Hepatocyte (in vitro differentiated cells): ENCODE data around the gene AZIN2. TPM values are rescaled to one million over a fixed set of nuclear protein-coding genes. Genes with fewer than 3 reads are reported as not detected.

ENCODE experiments used
- DNase-seq: peaks from one replicate; pipeline ENCODE4 v3.0.0-alpha.2; 2016; ENCODE audit warnings: low spot score
- H2AFZ ChIP-seq: fragments of 200-600 bp; sonication (generic); 2 replicates; pipeline ENCODE4 v1.6.0; 2016; ENCODE audit warnings: antibody characterized with exemption, mild to moderate bottlenecking
- H3K27ac ChIP-seq: fragments of 200-600 bp; sonication (generic); 2 replicates; pipeline ENCODE4 v1.5.1; 2016; ENCODE audit warnings: mild to moderate bottlenecking
- H3K27me3 ChIP-seq: fragments of 200-600 bp; sonication (generic); 2 replicates; pipeline ENCODE4 v1.6.1; 2016
- H3K36me3 ChIP-seq: fragments of 200-600 bp; sonication (generic); replicated peaks from 2 replicates; pipeline ENCODE4 v1.5.1; 2016; ENCODE audit warnings: low read depth; ENCODE audit not compliant: insufficient read depth
- H3K4me1 ChIP-seq: fragments of 200-600 bp; sonication (generic); 2 replicates; pipeline ENCODE4 v1.5.1; 2016; ENCODE audit warnings: mild to moderate bottlenecking, moderate library complexity; ENCODE audit not compliant: insufficient read depth
- H3K4me2 ChIP-seq: fragments of 200-600 bp; sonication (generic); 2 replicates; pipeline ENCODE4 v1.6.0; 2016
- H3K4me3 ChIP-seq: fragments of 200-600 bp; sonication (generic); 2 replicates; pipeline ENCODE4 v1.5.1; 2016; ENCODE audit warnings: mild to moderate bottlenecking
- H3K79me2 ChIP-seq: fragments of 200-600 bp; sonication (generic); 2 replicates; pipeline ENCODE4 v1.6.0; 2017; ENCODE audit warnings: mild to moderate bottlenecking
- H3K9me2 ChIP-seq: fragments of 200-600 bp; sonication (generic); replicated peaks from 2 replicates; pipeline ENCODE4 v1.6.0; 2017; ENCODE audit warnings: mild to moderate bottlenecking; ENCODE audit not compliant: insufficient read depth
- H3K9me3 ChIP-seq: fragments of 200-600 bp; sonication (generic); 2 replicates; pipeline ENCODE4 v1.5.1; 2016; ENCODE audit warnings: low read depth, mild to moderate bottlenecking
- H4K20me1 ChIP-seq: fragments of 200-600 bp; sonication (generic); 2 replicates; pipeline ENCODE4 v1.6.0; 2016; ENCODE audit warnings: mild to moderate bottlenecking; ENCODE audit not compliant: insufficient read depth, poor library complexity, severe bottlenecking
- CTCF ChIP-seq: fragments of 200-600 bp; sonication (generic); IDR thresholded peaks from 2 replicates; pipeline ENCODE4 v1.5.1; 2016; ENCODE audit warnings: antibody characterized with exemption, mild to moderate bottlenecking; ENCODE audit not compliant: poor library complexity
- EZH2 ChIP-seq: fragments of 200-600 bp; sonication (generic); IDR thresholded peaks from 2 replicates; pipeline ENCODE4 v1.6.1; 2016; ENCODE audit warnings: antibody characterized with exemption, mild to moderate bottlenecking, borderline replicate concordance
- EZH2phosphoT487 ChIP-seq: fragments of 200-600 bp; sonication (generic); IDR thresholded peaks from one replicate; pipeline ENCODE4 v1.6.1; 2018; ENCODE audit warnings: antibody characterized with exemption, mild to moderate bottlenecking, low read depth, moderate library complexity; ENCODE audit not compliant: unreplicated experiment, severe bottlenecking
- WGBS: methylation state at CpG from one replicate; pipeline ENCODE4 v1.1.6; 2016; ENCODE audit warnings: low lambda C conversion rate; ENCODE audit errors: missing lambda C conversion rate; 5-methylcytosine and 5-hydroxymethylcytosine counted together
- polyA plus RNA-seq: library from polyadenylated mRNA; unstranded; fragments of >200 nt; fragmentation: Nextera tagmentation; extraction: Ambion mirVana; gene quantifications from 2 replicates; pipeline ENCODE4 v1.2.1, GENCODE V29; 2016
- total RNA-seq: library from RNA; depleted of rRNA; stranded (reverse); fragments of >200 nt; gene quantifications from 2 replicates; pipeline ENCODE4 v1.2.3, GENCODE V29; 2014

The AZIN2 gene
- total and polyA plus RNA-seq, 2 experiments from 2014 or later = 1.8 to 2.8 TPM

- TF ChIP-seq EZH2phosphoT487 (no peak), EZH2 (no peak), CTCF (no peak)
- peak overlapping the region; percentile 84 for H3K4me2 ChIP-seq
These were observed 1.7 kb downstream of the AZIN2 start for GRCh38 chr1:33082575-33083108.

GRCh38 chr1:33085332-33085731 is 4.4 kb downstream of the AZIN2 start:
- TF ChIP-seq EZH2 (no peak), CTCF (no peak), EZH2phosphoT487 (no peak)
- H2AFZ ChIP-seq = no peak overlapping the region
- no peaks in the 10 kb centered on the region for H3K36me3 ChIP-seq
- H3K9me2 ChIP-seq = no peaks in the 10 kb centered on the region
- H3K4me2 ChIP-seq = no peak overlapping the region
- H3K27me3 ChIP-seq = no peaks in the 10 kb centered on the region
- H3K4me3 ChIP-seq = no peak overlapping the region
- no peaks in the 10 kb centered on the region for H3K79me2 ChIP-seq
- peaks cover 2% of the 10 kb centered on the region for H3K4me1 ChIP-seq
- WGBS = 90% methylated on average over 4 of the region's 4 CpGs
- DNase-seq = no peak
- no peak overlapping the region for H3K27ac ChIP-seq
- H3K9me3 ChIP-seq = no peaks in the 10 kb centered on the region
- no peaks in the 10 kb centered on the region for H4K20me1 ChIP-seq

More at GRCh38 chr1:33082575-33083108, 1.7 kb downstream of the AZIN2 start:
- no peak for DNase-seq
- Histone ChIP-seq H2AFZ (no peak overlapping the region), H3K4me1 (peaks cover 4% of the 10 kb centered on the region), H3K9me2 (no peaks in the 10 kb centered on the region), H3K36me3 (no peaks in the 10 kb centered on the region), H3K27ac (no peak overlapping the region), H3K79me2 (no peaks in the 10 kb centered on the region), H3K4me3 (no peak overlapping the region), H3K27me3 (no peaks in the 10 kb centered on the region), H4K20me1 (no peaks in the 10 kb centered on the region), H3K9me3 (no peaks in the 10 kb centered on the region)
- WGBS = 83% methylated on average over 6 of the region's 6 CpGs

- H3K9me3 ChIP-seq = no peaks in the 10 kb centered on the region
- no peaks in the 10 kb centered on the region for H3K27me3 ChIP-seq
- no peak overlapping the region for H3K4me3 ChIP-seq
- no peaks in the 10 kb centered on the region for H3K9me2 ChIP-seq
- no peaks in the 10 kb centered on the region for H3K79me2 ChIP-seq
- WGBS = 42% methylated on average over 12 of the region's 12 CpGs
- H4K20me1 ChIP-seq = no peaks in the 10 kb centered on the region
- no peak overlapping the region for H3K4me2 ChIP-seq
- no peak overlapping the region for H2AFZ ChIP-seq
- H3K36me3 ChIP-seq = no peaks in the 10 kb centered on the region
- H3K4me1 ChIP-seq = no peaks in the 10 kb centered on the region
- peak; percentile 85 for DNase-seq
- TF ChIP-seq EZH2 (no peak), CTCF (peak; percentile 76)
- H3K27ac ChIP-seq = no peak overlapping the region
These were observed 5.5 kb downstream of the AZIN2 start for GRCh38 chr1:33086384-33086850.

- no peaks in the 10 kb centered on the region for H3K9me3 ChIP-seq
- no peak overlapping the region for H3K4me2 ChIP-seq
- no peak for DNase-seq
- TF ChIP-seq CTCF (no peak), EZH2 (no peak), EZH2phosphoT487 (no peak)
- H4K20me1 ChIP-seq = no peaks in the 10 kb centered on the region
- WGBS = 65% methylated on average over 6 of the region's 6 CpGs
- no peaks in the 10 kb centered on the region for H3K4me1 ChIP-seq
- H3K79me2 ChIP-seq = no peaks in the 10 kb centered on the region
- H3K4me3 ChIP-seq = no peak overlapping the region
- no peak overlapping the region for H2AFZ ChIP-seq
- H3K27me3 ChIP-seq = no peaks in the 10 kb centered on the region
- H3K36me3 ChIP-seq = no peaks in the 10 kb centered on the region
- H3K9me2 ChIP-seq = no peaks in the 10 kb centered on the region
- no peak overlapping the region for H3K27ac ChIP-seq
These were observed 6.7 kb downstream of the AZIN2 start for GRCh38 chr1:33087677-33088076.
